Mesenchymal stem cell (in vitro differentiated cells and primary cell): ENCODE data around the gene ZNF844. TPM values are rescaled to one million over a fixed set of nuclear protein-coding genes. Genes with fewer than 3 reads are reported as not detected.

Source experiments
- DNase-seq: peaks from one replicate; pipeline ENCODE4 v3.0.0-alpha.2; 2013
- H2AFZ ChIP-seq: one replicate; pipeline ENCODE4 v1.6.1; 2013; ENCODE audit warnings: low read depth, mild to moderate bottlenecking, control low read depth, inconsistent platforms, low read length, moderate library complexity
- H2AK5ac ChIP-seq: 2 replicates; pipeline ENCODE4 v1.6.1; 2013; ENCODE audit warnings: low read length, moderate library complexity, mild to moderate bottlenecking, inconsistent platforms; ENCODE audit not compliant: severe bottlenecking
- H2BK120ac ChIP-seq: one replicate; pipeline ENCODE4 v1.6.1; 2013; ENCODE audit warnings: low read depth, mild to moderate bottlenecking, inconsistent platforms, low read length, moderate library complexity
- H2BK12ac ChIP-seq, 2 experiments: one replicate each; pipeline ENCODE4 v1.6.1; 2013; ENCODE audit warnings: inconsistent platforms in 2 of 2, low read length in 2 of 2, mild to moderate bottlenecking in 2 of 2, moderate library complexity in 2 of 2, control low read depth in 1 of 2
- H2BK15ac ChIP-seq: one replicate; pipeline ENCODE4 v1.6.1; 2013; ENCODE audit warnings: mild to moderate bottlenecking, low read depth, inconsistent platforms; ENCODE audit not compliant: poor library complexity, severe bottlenecking
- H2BK5ac ChIP-seq: 2 replicates; pipeline ENCODE4 v1.6.1; 2013; ENCODE audit warnings: low read depth, mild to moderate bottlenecking, low read length, control low read depth, inconsistent platforms; ENCODE audit not compliant: poor library complexity, severe bottlenecking
- H3K14ac ChIP-seq, 2 experiments: one replicate each; pipeline ENCODE4 v1.6.1; 2013; ENCODE audit warnings: inconsistent platforms in 2 of 2, low read length in 2 of 2, control low read depth in 1 of 2, mild to moderate bottlenecking in 1 of 2, moderate library complexity in 1 of 2
- H3K18ac ChIP-seq, 2 experiments: one replicate each; pipeline ENCODE4 v1.6.1; 2013; ENCODE audit warnings: inconsistent platforms in 2 of 2, low read length in 2 of 2, control low read depth in 1 of 2, low read depth in 1 of 2, mild to moderate bottlenecking in 1 of 2
- H3K23ac ChIP-seq, 2 experiments: one replicate each; pipeline ENCODE4 v1.6.1; 2013; ENCODE audit warnings: inconsistent platforms in 2 of 2, low read length in 2 of 2, mild to moderate bottlenecking in 2 of 2, moderate library complexity in 2 of 2, control low read depth in 1 of 2
- H3K27ac ChIP-seq: 2 replicates; pipeline ENCODE4 v1.5.1; 2013; ENCODE audit warnings: mild to moderate bottlenecking, moderate library complexity, low read length, control low read depth, inconsistent platforms; ENCODE audit not compliant: poor library complexity, severe bottlenecking
- H3K27me3 ChIP-seq, 2 experiments: 2 replicates each; pipeline versions ENCODE4 v1.6.1 to v1.7.0; 2013; ENCODE audit warnings: low read length in 2 of 2, mild to moderate bottlenecking in 2 of 2, moderate library complexity in 2 of 2, control low read depth in 1 of 2, inconsistent platforms in 1 of 2; ENCODE audit not compliant: control insufficient read depth in 1 of 2, insufficient read depth in 1 of 2
- H3K36me3 ChIP-seq, 2 experiments: 2 replicates each; pipeline versions ENCODE4 v1.6.1 to v1.7.0; 2013; ENCODE audit warnings: low read length in 2 of 2, control low read depth in 1 of 2, inconsistent platforms in 1 of 2, low read depth in 1 of 2, mild to moderate bottlenecking in 1 of 2; ENCODE audit not compliant: insufficient read depth in 2 of 2, control insufficient read depth in 1 of 2
- H3K4ac ChIP-seq, 2 experiments: one replicate each; pipeline ENCODE4 v1.6.1; 2013; ENCODE audit warnings: inconsistent platforms in 2 of 2, low read length in 2 of 2, mild to moderate bottlenecking in 2 of 2, moderate library complexity in 2 of 2, control low read depth in 1 of 2, low read depth in 1 of 2
- H3K4me1 ChIP-seq: 2 replicates; pipeline ENCODE4 v1.6.1; 2013; ENCODE audit warnings: low read depth, low read length, control low read depth; ENCODE audit not compliant: control insufficient read depth, insufficient read depth
- H3K4me2 ChIP-seq: 2 replicates; pipeline ENCODE4 v1.6.1; 2013; ENCODE audit warnings: low read length, mild to moderate bottlenecking, inconsistent platforms; ENCODE audit not compliant: poor library complexity, severe bottlenecking
- H3K4me3 ChIP-seq, 2 experiments: 2 replicates each; pipeline versions ENCODE4 v1.5.1 to v1.7.0; 2013; ENCODE audit warnings: low read length in 2 of 2, mild to moderate bottlenecking in 2 of 2, control low read depth in 1 of 2, low read depth in 1 of 2; ENCODE audit not compliant: insufficient read depth in 1 of 2
- H3K79me1 ChIP-seq: replicated peaks from 2 replicates; pipeline ENCODE4 v1.6.1; 2013; ENCODE audit warnings: mild to moderate bottlenecking, control low read depth, low read length, inconsistent platforms; ENCODE audit not compliant: poor library complexity, severe bottlenecking
- H3K9ac ChIP-seq: 2 replicates; pipeline ENCODE4 v1.7.0; 2013; ENCODE audit warnings: mild to moderate bottlenecking, low read length, moderate library complexity
- H3K9me3 ChIP-seq: 2 replicates; pipeline ENCODE4 v1.7.0; 2013; ENCODE audit warnings: mild to moderate bottlenecking, low read length; ENCODE audit not compliant: control insufficient read depth
- H4K8ac ChIP-seq: one replicate; pipeline ENCODE4 v1.6.1; 2013; ENCODE audit warnings: inconsistent platforms, mild to moderate bottlenecking, low read length, moderate library complexity
- H4K91ac ChIP-seq: one replicate; pipeline ENCODE4 v1.6.1; 2013; ENCODE audit warnings: mild to moderate bottlenecking, low read length, inconsistent platforms
- WGBS: methylation state at CpG from one replicate; pipeline ENCODE4 v1.1.7; 2013; ENCODE audit warnings: mixed read lengths; 5-methylcytosine and 5-hydroxymethylcytosine counted together
- polyA plus RNA-seq, 2 experiments: library from polyadenylated mRNA; stranded (reverse); fragments of 200-250 nt; gene quantifications; one replicate each; pipeline ENCODE4 v1.2.3, GENCODE V29; 2013

The ZNF844 gene
- 1.6 TPM for polyA plus RNA-seq (2013, experiment 1 of 2)
- polyA plus RNA-seq (2013, experiment 2 of 2) = 1.7 TPM

- Histone ChIP-seq H3K79me1 (peaks cover 13% of the 10 kb centered on the region), H3K9me3 (peaks cover 11% of the 10 kb centered on the region), H2BK120ac (no peak within 1 kb of the TSS), H2BK5ac (no peak within 1 kb of the TSS), H3K18ac (no peak within 1 kb of the TSS), H4K91ac (no peak within 1 kb of the TSS), H3K36me3 (no peaks in the 10 kb centered on the region), H4K8ac (no peak within 1 kb of the TSS), H3K4ac (peak within 1 kb of the TSS in 1 of 2 experiments; percentile 27), H2AK5ac (no peak within 1 kb of the TSS), H3K4me2 (peak within 1 kb of the TSS; percentile 74), H3K27me3 (no peaks in the 10 kb centered on the region), H3K14ac (no peak within 1 kb of the TSS), H3K4me3 (peak within 1 kb of the TSS; percentile 66 to 91), H2BK12ac (no peak within 1 kb of the TSS), H3K27ac (peak within 1 kb of the TSS; percentile 27), H3K9ac (peak within 1 kb of the TSS; percentile 99), H2BK15ac (peak within 1 kb of the TSS; percentile 9), H2AFZ (no peak within 1 kb of the TSS), H3K4me1 (no peaks in the 10 kb centered on the region), H3K23ac (no peak within 1 kb of the TSS)
- 13% methylated on average over 62 of the region's 66 CpGs for WGBS
- peak; percentile 85 for DNase-seq
Measured at GRCh38 chr19:12064590-12065538, at the start of gene ZNF844. TSS of gene ZNF844 (plus strand) at chr19:12064731. CDS start at chr19:12064874, 143 bp downstream.

- Histone ChIP-seq H3K4me1 (no peaks in the 10 kb centered on the region), H3K4ac (no peak overlapping the region), H3K18ac (no peak overlapping the region), H3K4me2 (no peak overlapping the region), H3K79me1 (peaks cover 21% of the 10 kb centered on the region), H4K91ac (no peak overlapping the region), H4K8ac (no peak overlapping the region), H3K23ac (no peak overlapping the region), H3K27me3 (no peaks in the 10 kb centered on the region), H2BK12ac (no peak overlapping the region), H2AK5ac (no peak overlapping the region), H3K27ac (no peak overlapping the region), H3K14ac (no peak overlapping the region), H3K4me3 (peak overlapping the region in 1 of 2 experiments; percentile 65), H3K9ac (no peak overlapping the region), H2AFZ (no peak overlapping the region), H2BK120ac (no peak overlapping the region), H3K9me3 (peaks cover 86% of the 10 kb centered on the region), H2BK15ac (no peak overlapping the region), H3K36me3 (peaks cover 37 to 54% of the 10 kb centered on the region in 2 experiments), H2BK5ac (no peak overlapping the region)
- no peak for DNase-seq
- 94% methylated on average over 8 of the region's 9 CpGs for WGBS
Measured at GRCh38 chr19:12015015-12015752, 49.3 kb upstream of the ZNF844 start.

GRCh38 chr19:12015753-12016116 is 48.8 kb upstream of the ZNF844 start:
- H3K14ac ChIP-seq = no peak overlapping the region
- WGBS = no CpG with 5 or more reads among the region's 2 CpGs
- H3K23ac ChIP-seq = no peak overlapping the region

GRCh38 chr19:12034198-12034597 is 30.3 kb upstream of the ZNF844 start:
- DNase-seq = no peak
- Histone ChIP-seq H3K9ac (peak overlapping the region; percentile 98), H2BK12ac (no peak overlapping the region), H4K8ac (no peak overlapping the region), H2AK5ac (no peak overlapping the region), H2BK5ac (no peak overlapping the region), H3K9me3 (peaks cover 6% of the 10 kb centered on the region), H2AFZ (no peak overlapping the region), H3K27ac (no peak overlapping the region), H3K18ac (no peak overlapping the region), H3K4me3 (peak overlapping the region in 1 of 2 experiments; percentile 90), H3K4me1 (peaks cover 5% of the 10 kb centered on the region), H4K91ac (no peak overlapping the region), H3K23ac (no peak overlapping the region), H3K79me1 (peaks cover 10% of the 10 kb centered on the region), H3K27me3 (no peaks in the 10 kb centered on the region), H3K36me3 (peaks cover 0 to 4% of the 10 kb centered on the region in 2 experiments), H3K14ac (no peak overlapping the region), H2BK120ac (no peak overlapping the region), H2BK15ac (no peak overlapping the region), H3K4ac (no peak overlapping the region), H3K4me2 (no peak overlapping the region)
- WGBS = 92% methylated on average over 1 of the region's 2 CpGs

More at GRCh38 chr19:12015753-12016116, 48.8 kb upstream of the ZNF844 start:
- Histone ChIP-seq H3K18ac (no peak overlapping the region), H2BK5ac (no peak overlapping the region), H3K27me3 (no peaks in the 10 kb centered on the region), H3K4me3 (peak overlapping the region in 1 of 2 experiments; percentile 65), H3K4me1 (no peaks in the 10 kb centered on the region), H2BK15ac (no peak overlapping the region), H3K79me1 (peaks cover 21% of the 10 kb centered on the region), H2BK12ac (no peak overlapping the region), H2AK5ac (no peak overlapping the region), H3K27ac (no peak overlapping the region), H4K91ac (no peak overlapping the region), H3K4ac (no peak overlapping the region), H3K36me3 (peaks cover 37 to 54% of the 10 kb centered on the region in 2 experiments), H3K4me2 (no peak overlapping the region), H2BK120ac (no peak overlapping the region), H3K9me3 (peaks cover 90% of the 10 kb centered on the region), H4K8ac (no peak overlapping the region), H3K9ac (no peak overlapping the region), H2AFZ (no peak overlapping the region)
- DNase-seq = no peak
